ENCODE measurements around the gene NLGN1.
A peak's percentile ranks its signal among the peaks of the same experiment; 100 is the strongest.

Gene NLGN1

GRCh38 chr3:173632945-173633344, 235.4 kb downstream of the NLGN1 start:
- no peak for DNase-seq (ENCODE audit: low read depth in 2 of 2)

DNA sequence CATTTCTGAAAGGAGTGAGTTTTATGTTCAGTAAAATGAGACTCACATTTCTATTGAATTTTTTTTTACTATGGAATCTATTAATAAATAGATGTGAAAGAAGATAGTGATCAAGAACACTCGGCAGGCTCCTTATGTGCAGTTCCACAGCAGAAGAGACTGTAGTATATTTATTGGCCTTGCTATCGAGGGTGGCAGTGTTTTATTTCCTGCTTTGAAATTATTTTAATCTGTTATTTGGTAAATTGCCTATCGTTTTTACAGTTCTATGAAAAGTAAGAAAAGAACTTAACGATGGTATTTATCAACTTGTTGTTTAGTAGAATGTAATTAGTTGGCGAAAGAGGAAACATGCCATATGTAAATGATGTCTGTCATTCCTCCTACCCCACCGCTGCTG, 238.3 kb downstream of the NLGN1 start:
- no peak for DNase-seq (ENCODE audit: low read depth in 2 of 2)

DNA sequence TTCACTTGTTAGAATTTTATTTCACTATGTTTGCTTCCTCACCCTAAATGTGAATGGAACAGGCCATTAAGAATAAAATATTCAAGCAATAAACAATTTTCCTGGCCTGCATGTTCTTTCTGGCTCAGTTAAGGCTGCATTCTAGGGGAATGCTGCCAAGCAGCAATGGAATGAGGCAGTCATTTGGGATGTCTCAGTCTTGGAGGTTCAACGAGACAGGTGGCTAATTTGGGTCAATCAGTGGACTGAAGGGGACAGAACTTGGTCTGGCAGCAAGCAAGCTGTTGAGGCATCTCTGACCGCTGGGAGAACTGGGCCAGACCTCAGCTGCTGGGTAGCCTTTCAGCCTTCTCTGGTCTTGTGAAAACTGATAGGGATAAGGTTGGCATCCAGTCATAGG, 241.6 kb downstream of the NLGN1 start:
- DNase-seq (ENCODE audit: low read depth in 2 of 2) = no peak

- DNase-seq (ENCODE audit: low read depth in 2 of 2) = no peak
These were observed 244.2 kb downstream of the NLGN1 start for GRCh38 chr3:173641696-173642095.

GRCh38 chr3:173644086-173645082, 246.8 kb downstream of the NLGN1 start:
- DNase-seq (ENCODE audit: low read depth in 2 of 2) = no peak

DNA sequence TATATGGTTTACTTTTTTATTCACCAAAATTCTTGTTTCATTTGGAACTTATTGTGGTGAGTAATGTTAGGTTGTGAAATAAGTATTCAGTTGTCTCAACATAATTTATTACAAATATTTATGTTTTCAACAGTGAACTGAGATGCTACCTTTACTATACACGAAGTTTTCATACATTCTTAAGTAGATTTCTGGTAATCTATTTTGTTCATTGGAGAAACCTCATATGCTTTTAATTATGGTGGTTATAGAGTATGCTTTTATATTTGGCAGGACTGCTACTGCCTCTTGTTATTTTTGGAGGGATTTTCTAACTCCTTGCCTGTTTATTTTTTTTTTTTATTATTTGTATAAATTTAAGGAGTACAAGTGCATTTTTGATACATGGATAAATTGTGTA, 253.1 kb downstream of the NLGN1 start:
- DNase-seq (ENCODE audit: low read depth in 2 of 2) = peak in 1 of 2 experiments; percentile 13

DNA sequence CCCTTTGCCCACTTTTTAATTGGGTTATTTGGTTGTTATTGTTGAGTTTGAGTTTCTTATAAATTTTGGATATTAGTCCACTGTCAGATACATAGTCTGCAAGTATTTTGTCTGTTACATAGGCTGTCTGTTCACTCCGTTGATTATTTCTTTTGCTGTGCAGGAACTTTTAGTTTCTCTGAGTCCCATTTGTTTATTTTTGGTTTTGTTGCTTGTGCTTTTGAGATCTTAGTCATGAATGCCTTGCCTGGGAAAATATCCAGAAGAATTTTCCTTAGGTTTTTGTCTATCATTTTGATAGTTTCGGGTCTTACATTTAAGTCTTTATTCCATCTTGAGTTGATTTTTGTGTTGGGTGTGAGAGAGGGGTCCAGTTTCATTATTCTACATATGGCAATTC, 254.5 kb downstream of the NLGN1 start:
- no peak for DNase-seq (ENCODE audit: low read depth in 2 of 2)

DNA sequence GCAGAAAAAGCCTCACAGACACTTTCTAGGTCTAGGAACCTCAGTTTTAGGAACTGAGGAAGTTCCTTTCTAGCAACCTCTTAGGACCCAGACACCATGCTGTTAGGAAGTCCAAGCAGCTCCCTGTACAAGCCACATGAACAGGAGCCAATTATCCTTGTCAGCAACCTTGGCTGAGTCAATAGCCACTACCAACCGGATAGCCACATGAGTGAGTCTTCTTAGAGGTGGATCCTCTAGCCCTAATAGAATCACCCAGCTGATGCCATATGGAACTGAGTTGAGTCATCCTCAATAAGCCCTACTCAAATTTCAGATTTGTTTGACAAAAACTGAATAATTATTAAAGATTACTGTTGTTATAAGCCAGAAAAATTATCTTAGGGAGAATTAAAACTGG, 256.2 kb downstream of the NLGN1 start:
- no peak for DNase-seq (ENCODE audit: low read depth in 2 of 2)

- DNase-seq (ENCODE audit: low read depth in 2 of 2) = no peak
These were observed 262.4 kb downstream of the NLGN1 start for GRCh38 chr3:173659972-173660371.

DNA sequence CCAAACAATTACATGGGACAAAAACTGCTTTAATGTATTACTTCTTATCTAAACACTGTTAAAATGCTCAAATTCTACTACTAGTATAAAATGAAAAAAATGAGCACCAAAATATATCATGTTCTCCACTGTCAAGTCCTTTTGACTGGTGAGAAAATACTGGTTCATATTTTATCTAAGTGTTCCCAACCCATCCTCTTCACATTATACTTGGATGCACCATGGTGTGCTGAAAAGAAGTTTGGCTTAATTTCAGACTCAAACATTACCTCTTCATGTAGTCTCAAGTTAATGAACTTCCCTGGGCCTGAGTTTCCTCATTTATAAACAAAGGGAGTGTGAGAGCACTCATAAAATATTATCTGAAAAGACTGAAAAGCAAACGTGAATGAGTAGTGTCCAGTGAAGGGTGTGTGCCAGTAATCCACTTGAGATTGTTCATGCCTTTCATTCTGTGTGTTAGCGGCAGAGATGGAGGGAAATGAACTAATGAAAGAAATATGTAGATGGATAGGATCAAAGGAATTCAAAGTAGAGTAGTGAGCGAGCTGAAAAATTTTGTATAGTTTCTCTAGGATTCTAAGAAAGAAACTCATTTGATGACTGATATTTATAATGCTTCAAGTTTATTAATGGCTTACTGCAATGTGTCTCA, 263.2 kb downstream of the NLGN1 start:
- DNase-seq (ENCODE audit: low read depth in 2 of 2) = peak in 1 of 2 experiments; percentile 13

GRCh38 chr3:173663696-173664111, 266.2 kb downstream of the NLGN1 start:
- peak; percentile 16 to 26 for DNase-seq (ENCODE audit: low read depth in 2 of 2)

DNA sequence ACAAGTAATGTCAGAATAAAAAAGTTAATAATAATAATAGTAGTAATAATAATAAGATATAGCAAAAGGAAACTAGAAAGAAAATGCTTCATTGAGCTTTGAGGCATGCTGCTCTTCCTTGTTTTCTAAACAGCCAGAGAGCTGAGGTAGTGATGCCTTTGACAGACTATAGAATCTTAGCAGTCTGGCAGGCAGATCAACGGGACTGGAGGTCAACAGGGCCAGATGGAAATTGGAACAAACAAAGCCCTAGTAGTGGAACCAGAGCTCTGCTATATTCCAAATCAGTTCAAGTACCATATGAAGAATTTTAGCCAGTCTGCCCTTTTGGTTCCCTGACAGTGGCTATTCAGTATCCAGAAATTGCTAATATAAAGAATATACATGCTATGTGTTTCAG, 278.6 kb downstream of the NLGN1 start:
- DNase-seq (ENCODE audit: low read depth in 2 of 2) = no peak

DNA sequence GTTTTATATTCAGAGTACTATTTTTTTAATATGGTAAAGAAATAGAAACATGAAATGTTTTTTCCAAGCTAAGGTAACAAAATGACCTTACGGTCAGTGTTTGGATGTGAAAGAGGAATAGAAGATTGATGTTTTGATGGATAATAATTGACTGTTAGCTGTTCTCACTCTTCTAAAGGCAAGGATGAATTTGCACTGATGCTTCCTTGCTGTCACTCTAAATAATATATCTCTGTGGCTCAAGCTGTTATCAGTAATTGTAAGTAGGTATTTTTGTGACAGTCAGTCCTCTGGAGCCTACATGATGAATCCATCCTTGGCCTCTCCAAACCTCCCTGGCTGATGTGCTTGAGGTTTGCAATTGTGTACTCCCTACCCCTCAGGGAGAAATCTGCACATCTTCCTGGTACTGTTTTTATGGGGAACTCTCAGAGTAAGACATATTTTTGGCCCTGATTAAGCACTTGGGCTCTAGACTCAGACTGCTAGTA, 283.7 kb downstream of the NLGN1 start:
- DNase-seq (ENCODE audit: low read depth in 2 of 2) = no peak

- DNase-seq (ENCODE audit: low read depth in 2 of 2) = no peak
These were observed 287.9 kb downstream of the NLGN1 start for GRCh38 chr3:173685456-173685855.

DNA sequence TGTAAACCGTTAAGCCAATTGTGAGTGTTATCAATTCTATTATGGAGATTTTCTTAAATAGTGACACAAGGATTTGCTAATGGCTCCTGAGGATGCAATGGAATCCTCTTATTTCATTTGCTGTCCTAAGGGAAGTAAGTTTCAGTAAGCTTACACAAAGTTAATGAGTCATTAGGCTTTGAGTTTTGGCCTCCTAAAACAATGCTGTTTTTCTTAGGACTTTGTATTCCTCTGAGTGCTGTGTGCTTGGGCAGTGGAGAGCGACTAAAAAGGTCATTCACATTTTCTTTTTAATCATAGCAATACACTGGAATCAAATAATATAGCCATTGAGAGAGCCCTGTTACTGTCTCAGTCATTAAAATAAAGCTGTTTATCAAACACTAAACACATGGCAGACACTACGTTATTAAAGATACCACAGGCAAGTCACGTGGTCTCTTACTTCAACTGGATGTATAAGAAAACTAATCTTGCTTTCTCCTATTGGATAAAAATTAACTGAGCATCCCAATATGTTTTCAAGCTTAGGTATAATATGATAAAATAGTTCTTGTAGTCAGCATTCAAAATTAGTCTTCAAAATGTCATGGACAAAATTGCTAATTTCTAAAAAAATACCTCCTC, 290.8 kb downstream of the NLGN1 start:
- no peak for DNase-seq (ENCODE audit: low read depth in 2 of 2)

DNA sequence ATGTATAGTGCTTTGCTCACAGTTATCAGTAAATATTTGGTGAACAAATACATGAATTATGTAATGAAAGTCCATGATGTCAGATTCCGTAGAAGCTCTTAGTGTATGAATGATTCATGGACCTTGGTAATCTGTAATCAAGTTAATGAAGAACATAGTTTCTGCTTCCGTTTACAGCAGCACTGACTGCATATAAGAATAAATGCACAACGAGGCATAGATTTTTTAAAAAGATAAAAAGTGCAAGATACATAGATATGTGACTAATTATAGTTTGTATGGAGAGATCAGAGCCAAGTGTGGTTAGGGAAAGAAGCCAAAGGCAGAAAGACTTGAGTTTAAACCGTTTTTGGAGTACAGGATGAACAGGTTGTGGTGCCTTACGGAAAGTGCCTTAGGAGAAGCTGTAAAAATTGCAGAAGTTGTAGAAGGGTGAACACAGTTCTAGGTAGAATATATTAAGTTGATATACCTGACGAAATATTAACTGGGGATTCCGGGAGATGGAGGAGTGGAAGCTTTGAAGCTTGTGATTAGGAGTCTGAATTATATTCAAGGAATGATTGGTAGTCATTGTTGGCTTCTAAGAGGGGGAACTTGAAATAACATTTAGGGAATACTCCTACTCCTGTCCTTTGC, 293.1 kb downstream of the NLGN1 start:
- DNase-seq (ENCODE audit: low read depth in 2 of 2) = peak; percentile 2 to 10

DNA sequence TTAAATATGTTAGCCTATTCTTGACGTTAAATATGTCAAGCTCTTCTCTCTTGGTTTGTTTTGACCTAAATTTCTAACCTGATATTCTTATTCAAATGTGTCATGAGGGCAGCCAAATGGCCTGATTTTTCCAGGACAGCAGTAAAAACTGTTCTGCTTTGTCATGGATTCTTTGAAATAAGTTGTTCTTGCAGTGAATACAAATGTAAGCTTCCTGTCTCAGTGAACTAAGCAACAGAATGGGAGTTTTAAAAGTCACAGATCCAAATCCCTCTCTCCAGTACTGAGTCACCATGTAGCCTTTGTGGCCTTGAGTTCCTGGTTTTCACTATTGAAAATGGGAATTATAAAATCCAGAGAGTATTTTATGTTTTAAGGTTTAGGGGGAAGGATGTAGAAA, 301.8 kb downstream of the NLGN1 start:
- DNase-seq (ENCODE audit: low read depth in 2 of 2) = no peak

DNA sequence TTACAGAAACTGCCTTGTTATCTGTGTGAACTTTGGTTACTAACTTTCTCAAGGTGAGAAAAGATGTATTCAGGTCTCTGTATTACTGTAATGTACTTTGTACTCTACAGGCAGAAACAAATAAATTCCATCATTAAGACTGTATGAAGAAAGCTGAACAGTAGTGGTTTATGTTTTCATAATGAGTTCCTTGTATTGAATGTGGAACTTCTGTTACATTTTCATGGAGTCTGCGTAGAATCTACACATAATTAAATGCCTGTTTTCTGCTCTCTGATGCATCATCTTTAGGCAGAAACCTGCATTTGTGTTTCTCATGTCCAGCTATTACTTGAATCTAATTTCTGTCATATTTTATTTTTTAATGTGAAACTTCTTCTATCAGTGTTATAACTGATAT, 302.8 kb downstream of the NLGN1 start:
- DNase-seq (ENCODE audit: low read depth in 2 of 2) = no peak

GRCh38 chr3:173702561-173702960, 305.0 kb downstream of the NLGN1 start:
- DNase-seq (ENCODE audit: low read depth in 2 of 2) = no peak

- no peak for DNase-seq (ENCODE audit: low read depth in 2 of 2)
These were observed 306.2 kb downstream of the NLGN1 start for GRCh38 chr3:173703771-173704170.

- DNase-seq (ENCODE audit: low read depth in 2 of 2) = no peak
These were observed 309.1 kb downstream of the NLGN1 start for GRCh38 chr3:173706630-173707029.

DNA sequence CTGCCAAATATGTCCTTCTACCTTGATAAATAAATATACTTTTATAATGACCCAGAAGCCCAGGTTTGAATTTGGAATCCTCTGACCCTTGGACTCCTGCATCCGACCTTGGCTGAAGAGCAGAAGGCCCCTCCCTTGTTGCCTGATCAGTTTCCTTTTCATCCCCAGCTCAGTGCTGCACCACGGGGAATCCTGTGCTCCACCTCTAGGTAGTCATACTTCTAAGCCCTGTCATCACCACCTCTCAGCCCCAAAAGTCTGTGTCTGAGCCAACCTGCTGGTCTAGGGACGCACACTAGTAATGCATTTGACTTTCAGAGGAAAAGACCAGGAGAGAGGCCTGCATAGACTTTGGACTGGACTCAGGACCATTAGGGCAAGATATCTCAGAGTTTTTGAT, 310.6 kb downstream of the NLGN1 start:
- no peak for DNase-seq (ENCODE audit: low read depth in 2 of 2)

Measured in fibroblast of skin of left biceps (primary cell).